DND-41 (cell line): ENCODE data around the gene HDAC4.

ENCODE experiments used
- ATAC-seq: fragments of 200-7000 bp; cut with Tn5 transposase; 3 replicates; pipeline ENCODE4 v1.9.1; 2021; ENCODE audit warnings: low read depth; ENCODE audit not compliant: insufficient read depth
- DNase-seq: peaks from one replicate; pipeline ENCODE4 v3.0.0-alpha.2; 2020
- H2AFZ ChIP-seq: 2 replicates; pipeline ENCODE4 v1.6.0; 2012; ENCODE audit warnings: low read depth, low read length
- H3K27ac ChIP-seq: 2 replicates; pipeline ENCODE4 v1.5.1; 2012; ENCODE audit warnings: low read length, inconsistent platforms
- H3K27me3 ChIP-seq: fragments of 200-600 bp; sonication (generic); 2 replicates; pipeline ENCODE4 v1.6.0; 2012; ENCODE audit warnings: low read length, mild to moderate bottlenecking, inconsistent platforms; ENCODE audit not compliant: insufficient read depth, poor library complexity
- H3K36me3 ChIP-seq: 2 replicates; pipeline ENCODE4 v1.5.1; 2012; ENCODE audit warnings: low read length, inconsistent platforms; ENCODE audit not compliant: insufficient read depth
- H3K4me1 ChIP-seq: 2 replicates; pipeline ENCODE4 v1.5.1; 2012; ENCODE audit warnings: mild to moderate bottlenecking, low read length; ENCODE audit not compliant: insufficient read depth
- H3K4me2 ChIP-seq: 2 replicates; pipeline ENCODE4 v1.6.0; 2012; ENCODE audit warnings: mild to moderate bottlenecking, moderate library complexity, low read length, inconsistent platforms; ENCODE audit not compliant: insufficient read depth
- H3K4me3 ChIP-seq, 2 experiments: fragments of 200-600 bp in 1 of 2; shearing (Covaris generic) in 1 of 2; 2 replicates each; pipeline ENCODE4 v1.5.1; 2012 to 2016; ENCODE audit warnings: inconsistent platforms in 2 of 2, low read length in 2 of 2, mild to moderate bottlenecking in 2 of 2, low read depth in 1 of 2, moderate library complexity in 1 of 2
- H3K79me2 ChIP-seq: 2 replicates; pipeline ENCODE4 v1.6.0; 2012; ENCODE audit warnings: low read length, inconsistent platforms; ENCODE audit not compliant: insufficient read depth
- H3K9ac ChIP-seq: 2 replicates; pipeline ENCODE4 v1.6.0; 2012; ENCODE audit warnings: low read depth, mild to moderate bottlenecking, inconsistent platforms, low read length, moderate library complexity
- H3K9me3 ChIP-seq: 2 replicates; pipeline ENCODE4 v1.5.1; 2012; ENCODE audit warnings: low read length, moderate library complexity, mild to moderate bottlenecking, inconsistent platforms; ENCODE audit not compliant: insufficient read depth, severe bottlenecking
- H4K20me1 ChIP-seq: 2 replicates; pipeline ENCODE4 v1.6.0; 2012; ENCODE audit warnings: low read length; ENCODE audit not compliant: insufficient read depth
- CTCF ChIP-seq: IDR thresholded peaks from 2 replicates; pipeline ENCODE4 v1.5.1; 2012; ENCODE audit warnings: borderline replicate concordance, low read length, moderate library complexity, mild to moderate bottlenecking; ENCODE audit not compliant: poor library complexity, severe bottlenecking; ENCODE audit errors: extremely low read depth
- EZH2 ChIP-seq: IDR thresholded peaks from 3 replicates; pipeline ENCODE4 v1.6.1; 2012; ENCODE audit warnings: borderline replicate concordance, low read depth, mild to moderate bottlenecking, moderate library complexity, low read length, inconsistent platforms; ENCODE audit not compliant: severe bottlenecking

HDAC4 gene

DNA sequence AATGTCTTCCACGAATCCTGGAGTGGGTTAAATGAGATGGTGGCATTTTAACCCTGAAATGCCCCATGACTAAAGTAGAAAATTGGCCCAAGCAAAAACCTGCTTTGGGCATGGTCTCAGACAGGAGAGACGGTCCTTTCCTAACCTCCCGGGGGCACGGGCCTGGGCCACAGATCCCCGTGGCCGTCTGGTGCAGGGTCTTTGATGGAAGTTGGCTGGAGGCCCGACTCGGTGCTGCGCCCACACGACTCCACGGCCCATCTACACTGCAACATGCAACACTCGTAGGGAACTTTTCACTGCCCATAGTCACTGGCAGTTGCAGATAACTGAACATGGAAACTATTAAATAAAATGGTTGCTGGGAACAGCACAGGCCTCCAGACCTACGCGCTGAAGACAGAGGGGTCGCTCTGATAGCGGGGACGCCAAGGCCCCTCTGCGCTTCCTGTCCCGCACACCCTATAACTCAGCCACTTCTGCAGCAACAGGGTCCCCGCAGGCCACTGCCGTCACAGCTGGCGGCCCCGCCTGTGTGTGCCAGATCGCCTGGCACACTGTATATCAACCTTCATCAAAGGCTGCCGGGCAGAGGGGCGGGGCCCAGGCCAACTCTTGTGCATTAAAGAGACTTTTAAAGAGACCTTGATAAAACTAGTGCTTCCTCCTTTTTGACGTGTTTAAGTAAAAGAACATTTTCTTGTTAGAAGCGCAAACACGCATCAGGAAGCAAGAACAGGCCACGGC is 338.8 kb downstream of the HDAC4 start:
- no peak for TF ChIP-seq EZH2
- no peak for TF ChIP-seq CTCF
- H3K79me2 ChIP-seq: no peaks in the 10 kb centered on the region
- no peak overlapping the region for H2AFZ ChIP-seq
- no peak overlapping the region for H3K4me3 ChIP-seq
- H3K9me3 ChIP-seq: no peaks in the 10 kb centered on the region
- no peaks in the 10 kb centered on the region for H3K4me1 ChIP-seq
- H4K20me1 ChIP-seq: peaks cover 55% of the 10 kb centered on the region
- H3K4me2 ChIP-seq: no peak overlapping the region
- H3K27ac ChIP-seq: no peak overlapping the region
- H3K36me3 ChIP-seq: peaks cover 96% of the 10 kb centered on the region
- H3K27me3 ChIP-seq: no peaks in the 10 kb centered on the region
- H3K9ac ChIP-seq: no peak overlapping the region
- DNase-seq (no peak), ATAC-seq (0 out of 3 replicates have a peak, but pooled peaks have one; percentile 7)

- Histone ChIP-seq H3K4me1 (no peaks in the 10 kb centered on the region), H3K27ac (peak overlapping the region; percentile 16; the same call in 1 of the 2 replicates), H2AFZ (no peak overlapping the region), H3K27me3 (no peaks in the 10 kb centered on the region), H3K36me3 (peaks cover 96% of the 10 kb centered on the region), H3K9ac (no peak overlapping the region), H3K9me3 (no peaks in the 10 kb centered on the region), H3K79me2 (no peaks in the 10 kb centered on the region), H4K20me1 (peaks cover 58% of the 10 kb centered on the region), H3K4me3 (no peak overlapping the region), H3K4me2 (no peak overlapping the region)
- 0 out of 3 replicates have a peak, but pooled peaks have one; percentile 16 for ATAC-seq
- DNase-seq: no peak
- TF ChIP-seq EZH2: no peak
- no peak for TF ChIP-seq CTCF
These were observed 339.6 kb downstream of the HDAC4 start for GRCh38 chr2:239061121-239061666.

- H3K4me1 ChIP-seq: no peaks in the 10 kb centered on the region
- H3K27ac ChIP-seq: no peak overlapping the region
- H3K27me3 ChIP-seq: no peaks in the 10 kb centered on the region
- DNase-seq: no peak
- H3K4me2 ChIP-seq: no peak overlapping the region
- no peak for TF ChIP-seq EZH2
- no peak for TF ChIP-seq CTCF
- peaks cover 96% of the 10 kb centered on the region for H3K36me3 ChIP-seq
- peaks cover 63% of the 10 kb centered on the region for H4K20me1 ChIP-seq
- H2AFZ ChIP-seq: no peak overlapping the region
- no peaks in the 10 kb centered on the region for H3K79me2 ChIP-seq
- no peak for ATAC-seq
- H3K4me3 ChIP-seq: no peak overlapping the region
- no peaks in the 10 kb centered on the region for H3K9me3 ChIP-seq
- H3K9ac ChIP-seq: no peak overlapping the region
These were observed 340.1 kb downstream of the HDAC4 start for GRCh38 chr2:239060676-239061075.
